Naive thymus-derived CD4-positive, alpha-beta T cell (primary cell): Measurements from ENCODE around the gene UQCRHL. TPM values are rescaled to one million over a fixed set of nuclear protein-coding genes. Genes with fewer than 3 reads are reported as not detected.
"Not testable (repeated sequence)": the region's sequence is repeated elsewhere in the genome, so short reads cannot be mapped to it uniquely, and the experiment has no call there.

Experiments
- ATAC-seq: fragments of 150-1000 bp; cut with Tn5 transposase; 2 replicates; pipeline ENCODE4 v1.10.0; 2021; ENCODE audit warnings: mild to moderate bottlenecking, moderate library complexity
- CTCF ChIA-PET: fragments of 350-600 bp; sonication (Branson Sonifier 250); formaldehyde crosslinking; loops from one replicate; lab custom pipeline; 2021; ENCODE audit warnings: antibody characterized with exemption; lab: Charles Lee
- POLR2A ChIA-PET: fragments of 350-600 bp; sonication (Branson Sonifier 250); formaldehyde crosslinking; loops from one replicate; lab custom pipeline; 2021; ENCODE audit warnings: antibody characterized with exemption, inconsistent platforms; lab: Charles Lee
- DNase-seq, 9 donors: peaks; one replicate each; pipeline versions ENCODE4 v3.0.0 to v3.0.0-alpha.2; 2020 to 2022; ENCODE audit warnings: mixed read lengths in 1 of 9
- H3K27ac ChIP-seq: one replicate; pipeline ENCODE4 v1.7.0; 2013; ENCODE audit warnings: mild to moderate bottlenecking, low read depth, low read length, moderate library complexity
- H3K27me3 ChIP-seq, 2 donors: one replicate each; pipeline ENCODE4 v1.7.0; 2013; ENCODE audit warnings: low read length in 2 of 2, mild to moderate bottlenecking in 2 of 2, moderate library complexity in 2 of 2; ENCODE audit not compliant: control insufficient read depth in 2 of 2, insufficient read depth in 2 of 2
- H3K36me3 ChIP-seq, 3 experiments: 1 replicate in 2 of 3; 2 replicates in 1 of 3; pipeline ENCODE4 v1.7.0; 2013; ENCODE audit warnings: low read length in 3 of 3, mild to moderate bottlenecking in 3 of 3, moderate library complexity in 1 of 3; ENCODE audit not compliant: insufficient read depth in 3 of 3, control insufficient read depth in 2 of 3
- H3K4me1 ChIP-seq, 2 donors: one replicate each; pipeline ENCODE4 v1.7.0; 2013; ENCODE audit warnings: low read length in 2 of 2, mild to moderate bottlenecking in 2 of 2, moderate library complexity in 1 of 2; ENCODE audit not compliant: control insufficient read depth in 2 of 2, insufficient read depth in 2 of 2
- H3K4me3 ChIP-seq: 2 replicates; pipeline ENCODE4 v1.7.0; 2013; ENCODE audit warnings: mild to moderate bottlenecking, low read length
- H3K9me3 ChIP-seq, 3 experiments: 1 replicate in 2 of 3; 2 replicates in 1 of 3; pipeline ENCODE4 v1.7.0; 2013; ENCODE audit warnings: low read length in 3 of 3; ENCODE audit not compliant: control insufficient read depth in 2 of 3
- H3K27ac Mint-ChIP-seq, 9 donors: one replicate each; pipeline ENCODE4 v1.8.0; 2020 to 2022; ENCODE audit warnings: mixed read lengths in 9 of 9, mild to moderate bottlenecking in 8 of 9, moderate library complexity in 5 of 9, inconsistent platforms in 2 of 9
- H3K27me3 Mint-ChIP-seq, 5 donors: one replicate each; pipeline ENCODE4 v1.8.0; 2021 to 2022; ENCODE audit warnings: mixed read lengths in 5 of 5, mild to moderate bottlenecking in 1 of 5
- H3K36me3 Mint-ChIP-seq, 5 donors: one replicate each; pipeline ENCODE4 v1.8.0; 2020 to 2022; ENCODE audit warnings: mixed read lengths in 5 of 5, mild to moderate bottlenecking in 3 of 5, inconsistent platforms in 1 of 5
- H3K4me1 Mint-ChIP-seq, 7 donors: one replicate each; pipeline ENCODE4 v1.8.0; 2020 to 2022; ENCODE audit warnings: mixed read lengths in 7 of 7, mild to moderate bottlenecking in 3 of 7, inconsistent platforms in 1 of 7
- H3K4me3 Mint-ChIP-seq, 10 donors: one replicate each; pipeline ENCODE4 v1.8.0; 2020 to 2022; ENCODE audit warnings: mild to moderate bottlenecking in 10 of 10, mixed read lengths in 10 of 10, moderate library complexity in 6 of 10, inconsistent platforms in 2 of 10
- H3K9me3 Mint-ChIP-seq, 11 donors: one replicate each; pipeline ENCODE4 v1.8.0; 2020 to 2022; ENCODE audit warnings: mixed read lengths in 11 of 11, mild to moderate bottlenecking in 4 of 11, inconsistent platforms in 1 of 11, moderate library complexity in 1 of 11
- intact Hi-C, 2 donors: fragments of 100-400 bp; cut with micrococcal nuclease; formaldehyde crosslinking; loops; one replicate each; pipeline ENCODE4 v1.15.1; 2023
- polyA plus RNA-seq, 2 donors: library from polyadenylated mRNA; unstranded; fragments of 300-500 nt; fragmentation: Illumina TruSeq; gene quantifications; one replicate each; pipeline ENCODE4 v1.2.3, GENCODE V29; 2021
- total RNA-seq, 6 experiments: library from RNA in 5 of 6; stranded (reverse) in 5 of 6; gene quantifications; 1 replicate in 5 of 6; 2 replicates in 1 of 6; pipeline ENCODE4 v1.2.3 and lab custom pipeline; 2021 to 2026

Gene UQCRHL
- total and polyA plus RNA-seq, 7 experiments from 2014 or later: 0.43 to 1.9 (median 1.1) TPM

DNA sequence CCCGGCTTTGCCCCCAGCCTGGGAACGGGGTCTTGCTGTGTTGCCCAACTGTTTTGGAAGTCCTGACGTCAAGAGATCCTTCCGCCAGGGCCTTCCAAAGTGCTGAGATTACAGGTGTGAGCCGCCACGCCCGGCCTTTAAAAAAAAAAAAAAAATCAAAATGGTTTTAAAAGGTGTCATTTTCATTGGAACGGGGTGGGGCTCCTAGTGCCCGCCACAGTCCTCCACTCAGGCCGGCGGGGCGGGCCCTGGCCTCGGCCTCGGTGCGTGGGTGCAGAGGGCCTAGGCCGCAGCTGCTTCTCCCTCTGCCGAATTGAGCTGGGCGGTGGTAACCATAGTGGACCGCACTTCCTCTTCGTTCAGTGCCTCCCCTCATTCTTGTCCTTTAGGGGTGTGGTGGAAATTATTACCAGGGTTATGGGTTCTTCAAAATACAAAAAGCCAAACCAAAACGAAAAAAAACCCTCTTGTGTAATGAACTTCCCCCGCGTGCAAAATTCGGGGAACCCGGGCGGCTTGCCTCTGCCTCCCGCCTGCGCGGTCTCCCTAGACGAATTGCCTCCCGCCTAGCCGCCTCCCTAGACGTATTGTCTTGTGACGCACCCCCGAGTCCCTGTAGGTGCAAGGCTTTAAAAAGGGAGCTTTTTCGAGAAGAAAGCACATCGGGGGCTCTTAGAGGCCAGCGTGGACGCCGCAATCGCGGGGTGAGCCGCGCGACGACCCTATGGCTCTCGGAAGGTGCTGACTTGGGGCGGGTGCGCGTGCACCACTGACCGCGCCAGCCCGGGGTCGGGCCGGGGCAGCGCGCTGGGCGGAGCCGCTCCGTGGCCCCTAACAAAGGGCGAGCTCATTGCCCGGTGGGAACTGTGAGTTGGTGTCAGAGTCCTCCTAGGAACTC is 29.6 kb upstream of the UQCRHL start:
- Mint-ChIP-seq H3K4me3 (peak overlapping the region; percentile 88 to 100 (median 96)), H3K27ac (peak overlapping the region in 8 of 9 donors; percentile 76 to 100 (median 98)), H3K36me3 (peaks cover 0 to 7% (median 0%) of the 10 kb centered on the region in 5 donors), H3K9me3 (peaks cover 0 to 6% (median 0%) of the 10 kb centered on the region in 11 donors), H3K4me1 (peaks cover under 1 to 30% (median 19%) of the 10 kb centered on the region in 7 donors), H3K27me3 (peaks cover 0 to 3% (median 0%) of the 10 kb centered on the region in 5 donors)
- peak overlapping the region; percentile 98 for H3K27ac ChIP-seq
- H3K9me3 ChIP-seq: no peaks in the 10 kb centered on the region
- ATAC-seq (peak; percentile 20), DNase-seq (peak; percentile 12 to 87 (median 31))
- no peak overlapping the region for H3K4me3 ChIP-seq
- intact Hi-C loops: loop anchor here (5.0 to 10.0 kb wide), 2 partner anchors 220 to 1068 kb away; partner anchors contain the start of gene DDI2 (in 1 of the 2)
- ChIA-PET CTCF (no interaction called here), POLR2A (interaction anchor here (0.8 to 4.5 kb wide), 7 partner anchors 10 to 139 kb away, joined by 3 to 133 read pairs (median 4); partner anchors contain the start of genes SPEN and ZBTB17)
- peaks cover 12 to 16% of the 10 kb centered on the region in 2 donors for H3K4me1 ChIP-seq
- H3K36me3 ChIP-seq: peaks cover 0 to 7% (median 0%) of the 10 kb centered on the region in 3 experiments
- no peaks in the 10 kb centered on the region for H3K27me3 ChIP-seq

DNA sequence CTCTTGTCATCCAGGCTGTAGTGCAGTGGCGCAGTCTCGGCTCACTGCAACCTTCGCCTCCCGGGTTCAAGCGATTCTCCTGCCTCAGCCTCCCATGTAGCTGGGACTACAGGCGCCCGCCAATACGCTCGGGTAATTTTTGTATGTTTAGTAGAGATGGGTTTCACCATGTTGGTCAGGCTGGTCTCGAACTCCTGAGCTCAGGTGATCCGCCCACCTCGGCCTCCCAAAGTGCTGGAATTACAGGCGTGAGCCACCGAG is 29.0 kb upstream of the UQCRHL start:
- CTCF ChIA-PET, H3K9me3 ChIP-seq, H3K27me3 ChIP-seq, H3K9me3 Mint-ChIP-seq, ATAC-seq, H3K36me3 ChIP-seq, H3K36me3 Mint-ChIP-seq, H3K27me3 Mint-ChIP-seq: not testable (repeated sequence)
- Mint-ChIP-seq H3K4me3 (peak overlapping the region; percentile 88 to 100 (median 96)), H3K4me1 (peaks cover 5 to 35% (median 24%) of the 10 kb centered on the region in 7 donors), H3K27ac (peak overlapping the region; percentile 98 to 100 (median 99))
- intact Hi-C loops: loop anchor here (5.0 to 10.0 kb wide), 2 partner anchors 219 to 1068 kb away; partner anchors contain the start of gene DDI2 (in 1 of the 2)
- DNase-seq: peak in 3 of 9 donors; percentile 11 to 13 (median 12)
- H3K4me1 ChIP-seq: peaks cover 12 to 16% of the 10 kb centered on the region in 2 donors
- H3K4me3 ChIP-seq: peak overlapping the region; percentile 100
- H3K27ac ChIP-seq: peak overlapping the region; percentile 98
- POLR2A ChIA-PET: interaction anchor here (0.8 to 4.5 kb wide), 6 partner anchors 10 to 139 kb away, joined by 3 to 133 read pairs (median 4); partner anchors contain the start of genes SPEN and ZBTB17

DNA sequence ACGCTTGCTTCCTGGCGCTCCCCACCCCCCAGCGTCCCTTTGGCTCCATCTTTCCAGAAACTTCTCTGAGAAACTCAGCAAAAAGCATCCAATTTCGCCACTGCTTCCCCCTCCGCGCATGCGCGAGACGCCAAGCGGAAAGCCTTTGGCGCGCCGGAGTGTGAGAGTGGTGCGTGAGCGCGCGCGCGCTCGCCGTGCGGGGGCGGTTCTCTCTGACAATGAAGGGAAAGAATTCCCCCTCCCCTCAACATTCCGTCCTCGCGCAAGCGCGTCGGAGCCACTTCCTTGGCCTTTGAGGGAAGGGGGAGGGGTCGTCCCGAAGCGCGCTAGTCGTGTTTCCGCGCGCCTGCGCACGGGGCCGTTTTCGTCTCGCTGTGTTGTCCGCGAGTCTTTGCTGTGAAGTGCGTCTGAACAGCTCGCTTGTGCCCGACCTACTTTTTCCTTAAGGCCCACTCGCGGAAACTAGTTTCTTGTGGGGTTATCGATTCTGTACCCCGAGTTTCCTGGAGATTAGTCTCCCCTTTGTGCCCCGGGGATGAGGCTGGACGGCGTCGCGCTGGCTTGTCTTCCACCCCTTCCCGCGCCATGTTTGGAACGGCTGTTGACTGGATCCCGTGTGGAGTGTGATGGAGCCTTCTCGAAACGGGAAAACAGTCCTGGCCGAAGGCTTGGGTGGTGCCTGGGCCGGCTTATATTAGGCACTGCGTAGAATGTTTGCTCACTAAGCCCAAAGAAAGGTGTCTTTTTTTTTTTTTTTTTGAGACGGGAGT is 28.5 kb upstream of the UQCRHL start:
- Histone ChIP-seq H3K36me3 (peaks cover 0 to 7% (median 0%) of the 10 kb centered on the region in 3 experiments), H3K9me3 (no peaks in the 10 kb centered on the region), H3K27me3 (no peaks in the 10 kb centered on the region), H3K27ac (peak overlapping the region; percentile 98), H3K4me1 (peaks cover 12 to 16% of the 10 kb centered on the region in 2 donors), H3K4me3 (peak overlapping the region; percentile 100)
- CTCF ChIA-PET: no interaction called here
- H3K4me3 Mint-ChIP-seq: peak overlapping the region; percentile 88 to 100 (median 96)
- H3K27ac Mint-ChIP-seq: peak overlapping the region; percentile 98 to 100 (median 99)
- DNase-seq (peak; percentile 96 to 99 (median 98)), ATAC-seq (peak; percentile 77)
- H3K4me1 Mint-ChIP-seq: peaks cover 5 to 35% (median 24%) of the 10 kb centered on the region in 7 donors
- peaks cover 0 to 7% (median 5%) of the 10 kb centered on the region in 5 donors for H3K36me3 Mint-ChIP-seq
- H3K27me3 Mint-ChIP-seq: peaks cover 0 to 3% (median 0%) of the 10 kb centered on the region in 5 donors
- POLR2A ChIA-PET: interaction anchor here (0.6 to 4.5 kb wide), 5 partner anchors 9 to 81 kb away, joined by 3 to 133 read pairs (median 4); partner anchors contain the start of gene SPEN
- peaks cover 0 to 6% (median 0%) of the 10 kb centered on the region in 11 donors for H3K9me3 Mint-ChIP-seq
- intact Hi-C loops: loop anchor here (1.0 to 10.0 kb wide), 10 partner anchors 11 to 1069 kb away; partner anchors contain the start of genes DDI2 (in 2 of the 2), SPEN (in 2 of the 2), SZRD1 (in 2 of the 2) and CASP9 (in 1 of the 2)

DNA sequence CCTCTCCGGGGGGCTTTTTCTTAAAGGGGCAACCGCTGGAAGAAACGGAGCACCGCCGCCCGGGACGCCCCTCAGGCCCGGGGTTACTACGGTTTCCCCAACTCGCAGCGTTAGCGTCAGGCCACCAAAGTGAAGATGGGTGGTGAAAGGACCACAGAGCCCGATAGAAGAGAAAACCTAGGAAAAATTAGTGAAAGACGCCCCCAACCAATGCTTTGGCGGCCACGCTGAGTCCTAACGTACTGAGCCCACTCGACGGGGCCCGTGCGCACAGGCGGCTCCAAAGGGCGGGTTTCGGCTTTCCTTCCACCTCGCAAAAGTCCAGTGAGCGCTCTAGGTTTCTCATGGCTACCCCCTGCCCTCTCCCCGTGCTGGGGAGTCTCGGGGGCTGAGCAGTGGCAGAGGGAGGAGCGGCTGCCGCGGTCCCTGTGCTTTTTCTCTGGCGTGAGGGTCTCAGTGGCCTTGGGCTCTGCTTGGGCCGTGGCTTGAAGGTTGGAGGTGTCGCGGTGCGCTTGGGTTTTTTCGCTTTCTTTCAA is 27.8 kb upstream of the UQCRHL start:
- ChIA-PET CTCF (no interaction called here), POLR2A (interaction anchor here (0.6 to 4.5 kb wide), 9 partner anchors 9 to 626 kb away, joined by 3 to 227 read pairs (median 4); partner anchors contain the start of genes SPEN and ZBTB17)
- Mint-ChIP-seq H3K27ac (peak overlapping the region; percentile 98 to 100 (median 99)), H3K27me3 (peaks cover 0 to 3% (median 0%) of the 10 kb centered on the region in 5 donors), H3K4me3 (peak overlapping the region; percentile 88 to 100 (median 96)), H3K36me3 (peaks cover 0 to 7% (median 5%) of the 10 kb centered on the region in 5 donors), H3K9me3 (peaks cover 0 to 6% (median 0%) of the 10 kb centered on the region in 11 donors), H3K4me1 (peaks cover 6 to 38% (median 26%) of the 10 kb centered on the region in 7 donors)
- Histone ChIP-seq H3K4me3 (peak overlapping the region; percentile 100), H3K36me3 (peaks cover 0 to 7% (median 0%) of the 10 kb centered on the region in 3 experiments), H3K4me1 (peaks cover 12 to 16% of the 10 kb centered on the region in 2 donors), H3K9me3 (no peaks in the 10 kb centered on the region), H3K27ac (peak overlapping the region; percentile 98), H3K27me3 (no peaks in the 10 kb centered on the region)
- ATAC-seq (peak; percentile 1), DNase-seq (no peak)
- intact Hi-C loops: loop anchor here (1.0 to 10.0 kb wide), 10 partner anchors 12 to 1070 kb away; partner anchors contain the start of genes DDI2 (in 2 of the 2), SPEN (in 2 of the 2), SZRD1 (in 2 of the 2) and CASP9 (in 1 of the 2)

DNA sequence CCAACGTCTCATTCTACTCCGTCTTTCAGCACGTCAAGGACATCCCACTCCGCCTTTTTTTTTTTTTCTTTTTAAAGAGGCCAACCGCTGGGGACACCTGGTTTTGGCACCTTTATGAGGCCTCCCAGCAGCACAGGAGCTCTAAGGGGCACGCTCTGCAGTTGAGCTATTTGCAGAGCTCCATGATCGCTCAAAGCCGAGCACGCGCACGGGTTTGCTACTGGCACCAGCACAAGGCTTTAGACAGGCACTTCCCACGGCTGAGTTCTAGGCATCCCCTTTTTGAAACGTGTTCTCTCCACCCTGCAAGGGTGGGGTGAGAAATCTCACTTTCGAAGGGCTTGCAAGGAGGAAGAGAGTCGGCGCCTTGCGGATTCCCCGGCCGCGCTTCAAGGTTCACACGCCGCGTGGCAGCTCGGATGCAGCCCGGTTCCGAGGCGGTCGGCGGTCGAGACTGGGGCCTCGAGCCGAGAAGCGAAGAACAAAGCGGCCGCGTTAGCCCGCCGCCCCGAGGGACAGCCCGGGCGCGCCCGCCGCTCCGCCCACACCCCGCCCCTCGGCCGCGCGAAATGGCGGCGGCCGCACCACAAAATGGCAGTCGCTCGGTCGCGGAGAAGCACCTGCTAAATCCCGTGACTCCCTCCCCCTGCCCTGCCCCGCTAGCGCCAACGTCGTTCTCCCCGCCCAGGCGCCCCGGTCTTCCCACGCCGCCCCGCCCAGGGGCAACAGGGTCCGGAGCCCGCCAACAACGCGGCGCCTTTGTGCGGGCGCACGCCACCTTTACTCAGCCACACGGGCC is 27.2 kb upstream of the UQCRHL start:
- peaks cover 0 to 8% (median 5%) of the 10 kb centered on the region in 5 donors for H3K36me3 Mint-ChIP-seq
- Histone ChIP-seq H3K36me3 (peaks cover 0 to 7% (median 0%) of the 10 kb centered on the region in 3 experiments), H3K4me1 (peaks cover 12 to 16% of the 10 kb centered on the region in 2 donors), H3K4me3 (peak overlapping the region; percentile 100), H3K27me3 (no peaks in the 10 kb centered on the region), H3K9me3 (no peaks in the 10 kb centered on the region), H3K27ac (peak overlapping the region; percentile 98)
- peak; percentile 77 to 91 (median 88) for DNase-seq
- H3K9me3 Mint-ChIP-seq: peaks cover 0 to 6% (median 0%) of the 10 kb centered on the region in 11 donors
- POLR2A ChIA-PET: interaction anchor here (0.6 to 4.2 kb wide), 18 partner anchors 12 to 1150 kb away, joined by 3 to 227 read pairs (median 4); partner anchors contain the start of genes DNAJC16, SPEN and ZBTB17
- CTCF ChIA-PET: interaction anchor here (1.1 to 2.6 kb wide), 3 partner anchors 13 to 141 kb away, joined by 5 to 14 read pairs (median 9); partner anchors contain the start of genes SPEN and ZBTB17
- intact Hi-C loops: loop anchor here (1.0 to 10.0 kb wide), 13 partner anchors 13 to 1070 kb away; partner anchors contain the start of genes CASP9 (in 2 of the 2), DDI2 (in 2 of the 2), SPEN (in 2 of the 2) and SZRD1 (in 2 of the 2)
- peak; percentile 75 for ATAC-seq
- peak overlapping the region; percentile 88 to 100 (median 96) for H3K4me3 Mint-ChIP-seq
- H3K4me1 Mint-ChIP-seq: peaks cover 10 to 44% (median 33%) of the 10 kb centered on the region in 7 donors
- H3K27ac Mint-ChIP-seq: peak overlapping the region; percentile 98 to 100 (median 99)
- H3K27me3 Mint-ChIP-seq: peaks cover 0 to 3% (median 0%) of the 10 kb centered on the region in 5 donors
